Liver (tissue), 9 donors: Measurements from ENCODE around the gene KDM4D. TPM values are rescaled to one million over a fixed set of nuclear protein-coding genes. Genes with fewer than 3 reads are reported as not detected.

ENCODE experiments used
- DNase-seq: peaks from one replicate; pipeline ENCODE4 v3.0.0-alpha.2; 2017; ENCODE audit warnings: low spot score
- H3K27ac ChIP-seq, 2 donors: one replicate each; pipeline ENCODE4 v1.7.0; 2013; ENCODE audit warnings: inconsistent platforms in 2 of 2, low read length in 2 of 2, control low read depth in 1 of 2, low read depth in 1 of 2, mild to moderate bottlenecking in 1 of 2
- H3K27me3 ChIP-seq, 4 donors: one replicate each; pipeline versions ENCODE4 v1.6.1 to v1.7.0; 2013; ENCODE audit warnings: low read length in 3 of 4, inconsistent platforms in 1 of 4, mild to moderate bottlenecking in 1 of 4, moderate library complexity in 1 of 4; ENCODE audit not compliant: control insufficient read depth in 4 of 4, insufficient read depth in 4 of 4
- H3K36me3 ChIP-seq, 4 donors: one replicate each; pipeline versions ENCODE4 v1.6.1 to v1.7.0; 2013; ENCODE audit warnings: low read length in 3 of 4, mild to moderate bottlenecking in 3 of 4, low read depth in 1 of 4, moderate library complexity in 1 of 4; ENCODE audit not compliant: control insufficient read depth in 4 of 4, insufficient read depth in 3 of 4
- H3K4me1 ChIP-seq, 4 donors: one replicate each; pipeline versions ENCODE4 v1.6.1 to v1.7.0; 2013; ENCODE audit warnings: low read length in 3 of 4, mild to moderate bottlenecking in 3 of 4, moderate library complexity in 1 of 4; ENCODE audit not compliant: control insufficient read depth in 4 of 4, insufficient read depth in 4 of 4
- H3K4me3 ChIP-seq, 3 donors: one replicate each; pipeline versions ENCODE4 v1.6.1 to v1.7.0; 2013; ENCODE audit warnings: low read length in 3 of 3, control low read depth in 1 of 3, low read depth in 1 of 3, mild to moderate bottlenecking in 1 of 3
- H3K9ac ChIP-seq, 2 donors: one replicate each; pipeline ENCODE4 v1.7.0; 2013; ENCODE audit warnings: low read length in 2 of 2, mild to moderate bottlenecking in 2 of 2, moderate library complexity in 2 of 2, control low read depth in 1 of 2, low read depth in 1 of 2
- H3K9me3 ChIP-seq, 4 donors: one replicate each; pipeline versions ENCODE4 v1.6.1 to v1.7.0; 2013; ENCODE audit warnings: low read length in 3 of 4; ENCODE audit not compliant: control insufficient read depth in 4 of 4
- ATF3 ChIP-seq: IDR thresholded peaks from 2 replicates; pipeline ENCODE4 v1.6.1; 2016; ENCODE audit warnings: antibody characterized with exemption
- CTCF ChIP-seq: fragments of 150-350 bp; IDR thresholded peaks from 2 replicates; pipeline ENCODE4 v1.5.1; 2017; ENCODE audit warnings: improper control_type of control experiment, low read depth, low read length; ENCODE audit not compliant: missing input control
- EGR1 ChIP-seq, 2 donors: IDR thresholded peaks; 2 replicates each; pipeline ENCODE4 v1.6.1; 2016 to 2018; ENCODE audit warnings: antibody characterized with exemption in 2 of 2, low read depth in 2 of 2
- FOXA1 ChIP-seq: IDR thresholded peaks from 2 replicates; pipeline ENCODE4 v1.6.1; 2016; ENCODE audit warnings: antibody characterized with exemption
- FOXA2 ChIP-seq: IDR thresholded peaks from 2 replicates; pipeline ENCODE4 v1.6.1; 2016; ENCODE audit warnings: antibody characterized with exemption
- GABPA ChIP-seq, 2 donors: IDR thresholded peaks in 1 of 2; conservative IDR thresholded peaks in 1 of 2; 2 replicates each; pipeline ENCODE4 v1.6.1; 2016; ENCODE audit warnings: antibody characterized with exemption in 2 of 2, mild to moderate bottlenecking in 1 of 2, moderate library complexity in 1 of 2
- HNF4A ChIP-seq, 2 donors: conservative IDR thresholded peaks; 2 replicates each; pipeline ENCODE4 v1.6.1; 2016; ENCODE audit warnings: antibody characterized with exemption in 2 of 2, mild to moderate bottlenecking in 2 of 2
- HNF4G ChIP-seq: IDR thresholded peaks from 2 replicates; pipeline ENCODE4 v1.6.1; 2016; ENCODE audit warnings: antibody characterized with exemption
- MAX ChIP-seq: IDR thresholded peaks from 2 replicates; pipeline ENCODE4 v1.6.1; 2016; ENCODE audit warnings: antibody characterized with exemption
- NR2F2 ChIP-seq: IDR thresholded peaks from 2 replicates; pipeline ENCODE4 v1.6.1; 2016; ENCODE audit warnings: antibody characterized with exemption
- RAD21 ChIP-seq, 2 donors: IDR thresholded peaks; 2 replicates each; pipeline ENCODE4 v1.6.1; 2016; ENCODE audit warnings: antibody characterized with exemption in 2 of 2, mild to moderate bottlenecking in 2 of 2
- REST ChIP-seq: IDR thresholded peaks from 2 replicates; pipeline ENCODE4 v1.6.1; 2016; ENCODE audit warnings: antibody characterized with exemption, mild to moderate bottlenecking
- RXRA ChIP-seq, 2 donors: IDR thresholded peaks; 2 replicates each; pipeline ENCODE4 v1.6.1; 2017 to 2018; ENCODE audit warnings: antibody characterized with exemption in 2 of 2, mild to moderate bottlenecking in 1 of 2
- SP1 ChIP-seq: IDR thresholded peaks from 2 replicates; pipeline ENCODE4 v1.6.1; 2018; ENCODE audit warnings: antibody characterized with exemption, mild to moderate bottlenecking
- TAF1 ChIP-seq: conservative IDR thresholded peaks from 2 replicates; pipeline ENCODE4 v1.6.1; 2016; ENCODE audit warnings: antibody characterized with exemption, mild to moderate bottlenecking
- YY1 ChIP-seq: IDR thresholded peaks from 2 replicates; pipeline ENCODE4 v1.6.1; 2016; ENCODE audit warnings: antibody characterized with exemption, mild to moderate bottlenecking
- ZBTB33 ChIP-seq: IDR thresholded peaks from 2 replicates; pipeline ENCODE4 v1.6.1; 2016; ENCODE audit warnings: antibody characterized with exemption
- WGBS: extraction: QIAGEN DNeasy Blood & Tissue Kit; methylation state at CpG from one replicate; pipeline ENCODE4 v1.1.7; 2013; 5-methylcytosine and 5-hydroxymethylcytosine counted together
- polyA plus RNA-seq, 2 donors: library from polyadenylated mRNA; stranded (reverse) in 1 of 2; unstranded in 1 of 2; fragments of 200-250 nt in 1 of 2; fragments of >200 nt in 1 of 2; fragmentation: Nextera tagmentation in 1 of 2; extraction: Ambion mirVana in 1 of 2; gene quantifications; one replicate each; pipeline versions ENCODE4 v1.2.1 to v1.2.3, GENCODE V29; 2013 to 2015
- total RNA-seq, 2 donors: library from RNA; depleted of rRNA; stranded (reverse); fragments of >200 nt; gene quantifications; one replicate each; pipeline ENCODE4 v1.2.3, GENCODE V29; 2014
- donor health status: healthy.
- donor health status: healthy.
- donor health status: healthy.
- donor health status: healthy.
- donor health status: healthy.

KDM4D gene
- total and polyA plus RNA-seq, 4 donors: 0.11 to 0.23 (median 0.17) TPM

- no peaks in the 10 kb centered on the region for H3K27me3 ChIP-seq
- 57% methylated on average over 6 of the region's 6 CpGs for WGBS
- DNase-seq: no peak
- H3K9ac ChIP-seq: no peak overlapping the region
- no peak for TF ChIP-seq RAD21 (IDR thresholded peaks at IDR 0.05)
- no peak for TF ChIP-seq NR2F2
- no peak for TF ChIP-seq ZBTB33
- TF ChIP-seq GABPA (IDR thresholded peaks at IDR 0.05 in 1 of 2, conservative IDR thresholded peaks at IDR 0.05 in 1 of 2): no peak
- TF ChIP-seq HNF4A (conservative IDR thresholded peaks at IDR 0.05): no peak
- no peak for TF ChIP-seq FOXA1
- peaks cover 1 to 23% (median 21%) of the 10 kb centered on the region in 4 donors for H3K4me1 ChIP-seq
- H3K27ac ChIP-seq: no peak overlapping the region
- H3K4me3 ChIP-seq: peak overlapping the region; percentile 75 to 95 (median 91)
- H3K36me3 ChIP-seq: peaks cover 6 to 22% (median 17%) of the 10 kb centered on the region in 4 donors
- no peaks in the 10 kb centered on the region for H3K9me3 ChIP-seq
These were observed 669 bp downstream of the KDM4D start for GRCh38 chr11:94974178-94974577.

- no peak overlapping the region for H3K27ac ChIP-seq
- H3K9ac ChIP-seq: no peak overlapping the region
- no peak for DNase-seq
- peaks cover 1 to 23% (median 21%) of the 10 kb centered on the region in 4 donors for H3K4me1 ChIP-seq
- TF ChIP-seq EGR1 (IDR thresholded peaks at IDR 0.05; ENCODE audit: low read depth in 2 of 2) (no peak), ZBTB33 (no peak), RXRA (IDR thresholded peaks at IDR 0.05) (no peak), HNF4A (conservative IDR thresholded peaks at IDR 0.05) (no peak), YY1 (no peak), ATF3 (no peak), GABPA (IDR thresholded peaks at IDR 0.05 in 1 of 2, conservative IDR thresholded peaks at IDR 0.05 in 1 of 2) (no peak), FOXA1 (no peak), MAX (no peak), NR2F2 (no peak), SP1 (no peak), TAF1 (no peak), REST (no peak), HNF4G (no peak), RAD21 (IDR thresholded peaks at IDR 0.05) (no peak), CTCF (no peak), FOXA2 (no peak)
- peaks cover 2 to 9% (median 4%) of the 10 kb centered on the region in 4 donors for H3K36me3 ChIP-seq
- WGBS: 89% methylated on average over 1 of the region's 1 CpG
- H3K27me3 ChIP-seq: no peaks in the 10 kb centered on the region
- no peak overlapping the region for H3K4me3 ChIP-seq
- H3K9me3 ChIP-seq: no peaks in the 10 kb centered on the region
These were observed 2.1 kb downstream of the KDM4D start for GRCh38 chr11:94975599-94975998.
